C4-2B (cell line): ENCODE measurements around the gene FLT4.

ENCODE experiments used
- CTCF ChIP-seq: fragments of 450-650 bp; conservative IDR thresholded peaks from 2 replicates; pipeline ENCODE4 v1.5.1; 2017; ENCODE audit warnings: mild to moderate bottlenecking
- ZFX ChIP-seq: fragments of 450-650 bp; IDR thresholded peaks from 2 replicates; pipeline ENCODE4 v1.6.1; 2017

- TF ChIP-seq CTCF (no peak), ZFX (no peak)
Measured at GRCh38 chr5:180689071-180689694, 39.8 kb upstream of the FLT4 start.
